ENCODE data around the gene ARAP1.

The ARAP1 gene

DNA sequence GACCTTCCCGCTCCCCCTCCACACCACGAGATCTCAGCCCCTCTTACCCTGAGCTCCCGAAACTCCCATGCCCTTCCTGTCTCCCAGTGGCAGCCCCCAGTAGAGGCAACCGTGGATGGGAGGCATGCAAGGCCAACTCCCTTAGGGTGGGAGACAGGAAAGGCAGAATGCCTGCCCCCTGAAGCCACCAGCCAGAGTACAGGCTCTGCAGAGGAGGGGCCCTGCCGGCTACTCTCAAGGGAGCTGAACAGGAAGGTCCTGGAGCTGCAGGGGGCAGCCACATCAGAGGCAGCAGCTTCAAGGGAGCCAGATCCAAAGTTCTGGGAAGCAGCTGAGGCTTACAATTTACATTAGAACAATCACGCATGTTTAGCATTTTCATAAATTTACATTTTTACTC, 116.3 kb downstream of the ARAP1 start:
- Histone ChIP-seq H3K4me3 (ENCODE audit: low read depth, low read length) (no peak overlapping the region), H3K36me3 (replicated peaks) (no peaks in the 10 kb centered on the region), H3K27me3 (replicated peaks) (peaks cover 4% of the 10 kb centered on the region), H3K27ac (no peak overlapping the region)
- DNase-seq = no peak
- TF ChIP-seq, protein P1, sequence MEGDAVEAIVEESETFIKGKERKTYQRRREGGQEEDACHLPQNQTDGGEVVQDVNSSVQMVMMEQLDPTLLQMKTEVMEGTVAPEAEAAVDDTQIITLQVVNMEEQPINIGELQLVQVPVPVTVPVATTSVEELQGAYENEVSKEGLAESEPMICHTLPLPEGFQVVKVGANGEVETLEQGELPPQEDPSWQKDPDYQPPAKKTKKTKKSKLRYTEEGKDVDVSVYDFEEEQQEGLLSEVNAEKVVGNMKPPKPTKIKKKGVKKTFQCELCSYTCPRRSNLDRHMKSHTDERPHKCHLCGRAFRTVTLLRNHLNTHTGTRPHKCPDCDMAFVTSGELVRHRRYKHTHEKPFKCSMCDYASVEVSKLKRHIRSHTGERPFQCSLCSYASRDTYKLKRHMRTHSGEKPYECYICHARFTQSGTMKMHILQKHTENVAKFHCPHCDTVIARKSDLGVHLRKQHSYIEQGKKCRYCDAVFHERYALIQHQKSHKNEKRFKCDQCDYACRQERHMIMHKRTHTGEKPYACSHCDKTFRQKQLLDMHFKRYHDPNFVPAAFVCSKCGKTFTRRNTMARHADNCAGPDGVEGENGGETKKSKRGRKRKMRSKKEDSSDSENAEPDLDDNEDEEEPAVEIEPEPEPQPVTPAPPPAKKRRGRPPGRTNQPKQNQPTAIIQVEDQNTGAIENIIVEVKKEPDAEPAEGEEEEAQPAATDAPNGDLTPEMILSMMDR (IDR thresholded peaks at IDR 0.05; ENCODE audit: low read depth, low read length, missing control alignments) = no peak
- in situ Hi-C loops (cut with HindIII; ENCODE audit: low pct_ligation_motif_present, low sequenced_read_pairs) = no loop called here

DNA sequence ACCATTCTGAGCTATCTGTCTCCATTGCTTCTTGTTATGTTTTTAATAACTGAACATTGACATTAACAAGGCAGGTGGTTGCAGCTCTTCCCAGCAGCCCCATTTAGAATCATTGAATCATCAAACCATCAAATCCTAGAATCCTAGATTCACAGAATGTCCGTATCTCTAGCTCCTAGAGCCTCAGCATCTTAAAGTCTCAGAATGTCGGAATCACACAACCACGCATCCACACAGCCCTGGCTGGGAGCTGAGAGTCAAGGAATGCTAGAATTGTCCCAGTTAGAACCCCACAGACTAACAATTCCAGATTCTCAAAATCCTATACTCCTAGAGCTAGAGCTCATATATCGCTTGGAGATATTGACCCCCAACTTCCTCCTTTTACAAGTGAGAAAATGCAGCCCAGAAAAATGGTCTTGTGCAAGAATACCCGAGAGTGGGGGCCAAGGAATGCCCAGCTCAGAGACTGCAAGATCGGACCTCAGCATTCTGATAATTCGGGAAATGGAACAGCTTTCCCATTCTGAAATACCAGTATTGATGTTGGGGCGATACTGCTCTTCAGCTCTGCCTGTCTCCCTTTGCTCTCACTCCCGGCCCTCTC, 116.8 kb downstream of the ARAP1 start:
- in situ Hi-C loops (cut with HindIII; ENCODE audit: low pct_ligation_motif_present, low sequenced_read_pairs) = no loop called here
- no peak for DNase-seq

More for the DNA sequence above, 116.8 kb downstream of the ARAP1 start:
- TF ChIP-seq, protein P1 (IDR thresholded peaks at IDR 0.05; ENCODE audit: low read depth, low read length, missing control alignments) = no peak
- H3K4me3 ChIP-seq (ENCODE audit: low read depth, low read length) = no peak overlapping the region
- H3K36me3 ChIP-seq (replicated peaks) = no peaks in the 10 kb centered on the region
- H3K27me3 ChIP-seq (replicated peaks) = no peaks in the 10 kb centered on the region
- no peak overlapping the region for H3K27ac ChIP-seq
